HG03280 (cell line): ENCODE measurements around the gene FADS1.
A peak's percentile ranks its signal among the peaks of the same experiment; 100 is the strongest.

Source experiments
- ATAC-seq: cut with Tn5 transposase; IDR thresholded peaks from one replicate; pipeline ENCODE4 v1.9.1; 2021; ENCODE audit warnings: mild to moderate bottlenecking, moderate library complexity; ENCODE audit not compliant: unreplicated experiment

Gene FADS1

GRCh38 chr11:61827571-61828378 is 11.0 kb upstream of the FADS1 start, which contains the start of gene FADS2:
FADS2 (plus strand) TSS chr11:61828300; CDS start chr11:61828391, 91 bp downstream.
- ATAC-seq = peak; percentile 71

GRCh38 chr11:61826930-61827570 is 10.2 kb upstream of the FADS1 start:
- ATAC-seq = peak; percentile 11

DNA sequence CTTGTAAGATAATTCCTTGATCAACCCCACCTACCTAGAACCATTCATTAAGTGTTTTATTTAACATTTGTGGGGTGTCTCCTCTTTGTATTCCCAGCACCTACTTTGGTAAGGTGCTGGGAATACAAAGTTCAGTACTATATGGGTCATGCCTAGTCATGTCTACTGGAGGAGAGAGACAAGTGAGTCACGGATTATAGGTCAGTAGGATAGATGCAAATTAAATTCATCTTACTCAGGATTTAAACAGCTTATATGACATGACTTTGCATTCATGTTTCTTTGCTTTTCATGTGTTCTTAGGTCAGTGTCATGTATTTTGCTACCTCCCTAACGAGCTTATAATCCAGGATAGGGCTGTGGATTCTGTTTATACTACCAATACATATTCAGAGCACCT is 3.4 kb upstream of the FADS1 start:
- ATAC-seq = no peak

DNA sequence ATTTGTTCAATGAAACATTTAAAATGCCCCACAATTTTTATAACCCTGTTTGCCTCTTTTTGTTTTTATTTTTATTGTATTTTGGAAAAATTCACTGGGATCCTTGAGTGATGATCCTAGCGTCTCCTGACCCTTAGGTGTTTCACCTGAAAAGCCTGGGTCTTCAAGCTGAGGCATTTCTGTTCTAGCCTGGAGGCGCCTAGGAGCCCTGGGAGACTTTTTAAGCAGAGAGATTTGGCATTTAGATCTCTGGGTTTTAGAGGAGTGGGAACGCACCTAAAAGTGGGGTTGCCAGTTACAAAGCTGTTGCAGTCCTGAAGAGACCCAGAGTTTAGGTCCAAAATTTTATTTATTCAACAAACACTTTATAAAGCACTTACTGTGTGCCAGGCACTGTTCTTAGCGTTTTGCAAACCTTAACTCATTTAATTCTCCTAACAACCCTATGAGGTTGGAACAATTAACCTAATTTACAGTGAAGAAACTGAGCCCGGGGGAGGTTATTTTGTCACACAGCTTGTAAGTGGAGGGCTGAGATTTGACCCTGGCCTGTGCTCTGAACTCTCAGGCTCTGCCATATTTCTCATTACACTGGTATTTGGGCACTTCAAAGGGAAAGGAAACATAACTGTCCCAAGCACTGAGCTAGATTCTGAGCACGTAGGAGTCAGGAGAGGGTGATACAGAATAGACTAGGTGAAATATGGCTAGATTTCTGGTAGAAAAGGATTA is 834 bp upstream of the FADS1 start:
- ATAC-seq = no peak

DNA sequence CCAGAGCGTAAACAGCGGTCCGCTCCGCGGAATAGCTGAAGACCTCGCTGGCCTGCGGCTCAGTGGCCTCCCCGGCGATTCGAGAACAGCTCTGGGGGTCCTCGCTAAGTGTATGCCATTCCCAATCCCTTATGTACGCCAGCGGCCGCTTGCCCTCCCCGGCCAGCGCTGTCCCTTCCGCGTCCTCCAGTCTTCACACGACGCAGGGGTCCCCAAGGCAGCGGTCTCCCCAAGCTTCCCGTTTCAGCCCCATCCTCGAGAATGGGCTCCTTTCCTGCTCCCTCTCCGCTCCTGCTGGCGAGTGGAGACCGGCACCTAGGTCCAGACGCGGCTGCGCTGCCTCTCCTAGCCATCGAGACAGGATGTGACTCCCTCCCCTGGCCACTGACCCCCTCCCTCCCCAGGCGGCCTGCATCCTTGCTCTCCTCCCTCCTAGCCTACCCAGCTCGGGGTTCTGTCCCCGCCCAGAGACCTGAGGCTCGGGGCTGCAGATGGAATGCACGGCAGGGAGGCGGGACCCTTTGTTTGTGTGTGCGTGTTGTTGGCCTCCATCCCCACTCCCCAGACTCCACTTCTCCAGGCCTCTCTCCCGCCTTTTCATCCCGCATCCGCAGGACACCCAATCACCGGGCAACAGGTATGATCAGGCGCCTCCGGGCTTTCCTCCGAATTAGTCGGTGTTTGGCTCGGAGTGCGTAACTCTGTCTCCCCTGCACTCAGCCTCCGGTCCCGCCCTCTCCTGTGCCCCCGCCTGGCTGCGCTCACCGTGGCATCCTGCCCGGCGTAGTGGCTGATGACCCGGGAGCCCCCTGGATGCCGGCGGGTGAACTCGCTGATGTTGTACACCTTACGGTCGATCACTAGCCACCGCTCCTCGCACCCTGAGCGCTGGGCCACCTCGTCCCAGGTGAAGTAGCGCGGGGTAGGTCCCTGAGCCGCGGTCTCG is 740 bp downstream of the FADS1 start:
- peak; percentile 26 for ATAC-seq

GRCh38 chr11:61814958-61815789 is 1.6 kb downstream of the FADS1 start:
- ATAC-seq = peak; percentile 50

GRCh38 chr11:61814247-61814957 is 2.4 kb downstream of the FADS1 start:
- ATAC-seq = no peak

- no peak for ATAC-seq
These were observed 3.9 kb downstream of the FADS1 start for GRCh38 chr11:61812736-61813411.

DNA sequence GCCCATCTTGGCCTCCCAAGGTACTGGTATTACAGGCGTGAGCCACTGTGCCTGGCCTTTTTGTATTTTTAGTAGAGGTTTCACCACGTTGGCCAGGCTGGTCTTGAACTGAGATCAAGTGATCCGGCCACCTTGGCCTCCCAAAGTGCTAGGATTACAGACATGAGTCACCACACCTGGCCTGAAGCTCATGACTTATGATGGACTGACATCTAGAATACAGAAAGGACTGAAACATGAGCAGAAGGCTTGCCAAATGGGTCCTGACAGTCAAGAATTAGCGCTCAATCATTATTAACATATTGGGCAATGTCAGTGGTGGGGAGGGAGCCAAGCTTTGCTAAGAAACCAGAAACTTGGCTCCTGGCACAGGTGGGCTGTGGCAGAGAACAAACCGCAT is 5.0 kb downstream of the FADS1 start:
- ATAC-seq = no peak

GRCh38 chr11:61810671-61811175 is 6.1 kb downstream of the FADS1 start:
- ATAC-seq = no peak

DNA sequence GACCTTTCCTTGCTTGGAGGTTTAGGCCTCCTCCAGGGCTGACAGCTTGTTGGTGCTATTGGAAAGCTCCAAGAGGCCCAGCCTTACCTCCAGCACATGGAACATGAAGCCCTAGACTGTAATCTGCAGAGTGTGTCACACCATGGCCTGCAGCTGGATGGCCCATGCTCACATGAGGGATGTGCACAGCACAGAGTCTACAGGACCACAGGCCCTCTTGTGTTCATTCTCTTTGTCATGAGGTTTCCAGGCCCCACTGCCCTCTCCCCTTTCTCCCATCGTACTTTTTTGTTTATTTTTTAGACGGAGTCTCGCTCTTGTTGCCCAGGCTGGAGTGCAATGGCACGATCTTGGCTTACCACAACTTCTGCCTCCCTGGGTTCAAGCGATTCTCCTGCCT is 10.0 kb downstream of the FADS1 start:
- ATAC-seq = no peak

DNA sequence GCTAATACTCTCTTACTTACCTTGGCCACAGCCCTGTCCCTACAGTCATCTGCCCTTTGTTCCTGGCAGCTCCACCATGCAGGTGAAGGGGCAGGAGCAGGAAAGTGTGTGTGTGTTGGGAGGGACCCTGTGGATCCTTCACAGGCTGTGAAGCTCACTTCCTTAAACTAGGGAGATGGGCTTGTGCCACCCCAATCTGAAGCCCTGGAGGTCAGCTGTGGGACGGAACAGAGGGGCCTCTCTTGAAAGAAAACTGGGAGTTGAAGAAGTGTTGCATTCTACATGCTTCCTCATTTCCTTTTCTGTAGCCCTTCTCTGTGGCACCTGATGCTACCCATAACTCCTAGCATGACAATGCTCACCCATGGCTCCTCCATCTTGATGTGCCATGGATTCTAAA is 11.7 kb downstream of the FADS1 start:
- no peak for ATAC-seq

DNA sequence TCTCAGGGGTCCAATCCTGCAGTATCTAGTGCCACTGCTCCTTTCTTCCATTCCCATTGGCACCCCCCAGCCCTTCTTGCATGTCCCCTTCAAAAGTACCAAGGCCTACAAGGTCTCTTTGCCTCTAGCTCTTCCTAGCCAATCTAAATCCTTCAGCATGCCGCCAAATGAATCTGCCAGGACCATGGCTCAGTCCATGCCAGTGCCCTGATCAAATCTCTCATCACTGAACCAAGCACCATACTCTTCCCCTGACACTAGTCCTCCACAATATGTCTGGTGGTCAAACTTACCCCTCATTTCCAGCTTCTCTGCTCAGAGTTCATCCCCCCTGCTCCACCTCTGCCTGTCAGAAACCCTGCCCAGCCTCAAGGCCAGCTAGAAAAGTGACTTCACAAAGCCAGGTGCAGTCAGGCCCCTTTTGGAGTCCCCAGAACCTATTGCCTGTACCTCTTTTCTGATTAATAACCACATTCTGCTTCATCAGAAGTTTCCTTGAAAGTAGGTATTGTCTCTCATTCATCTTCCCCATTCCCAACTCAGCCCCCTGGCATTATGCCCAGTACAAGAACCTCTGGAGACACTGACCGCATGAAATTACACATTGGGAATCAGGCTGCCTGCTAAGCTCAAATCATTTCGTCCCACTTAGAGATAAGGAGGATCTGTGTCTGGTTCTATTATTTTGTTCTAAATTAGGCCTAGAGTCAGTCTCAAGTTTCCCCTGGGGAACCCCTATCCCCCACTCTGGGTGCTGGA is 12.7 kb downstream of the FADS1 start:
- no peak for ATAC-seq

DNA sequence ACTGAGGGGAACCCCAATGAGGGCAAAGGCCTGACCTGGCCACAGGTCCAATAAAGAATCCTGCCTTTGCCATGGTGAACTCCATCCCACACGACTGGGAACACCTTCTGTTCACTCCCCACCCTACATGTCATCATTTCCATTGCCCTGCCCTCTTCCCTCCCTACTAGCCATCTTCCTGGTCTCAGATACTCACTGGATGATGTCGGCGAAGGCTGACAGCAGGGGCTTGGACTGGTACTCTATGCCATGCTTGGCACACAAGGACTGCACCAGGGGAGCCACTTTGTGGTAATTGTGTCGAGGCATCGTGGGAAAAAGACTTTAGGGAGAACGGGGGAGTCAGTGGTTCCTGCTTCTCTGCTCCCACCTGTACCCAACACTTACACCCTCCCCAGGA is 14.2 kb downstream of the FADS1 start:
- no peak for ATAC-seq

DNA sequence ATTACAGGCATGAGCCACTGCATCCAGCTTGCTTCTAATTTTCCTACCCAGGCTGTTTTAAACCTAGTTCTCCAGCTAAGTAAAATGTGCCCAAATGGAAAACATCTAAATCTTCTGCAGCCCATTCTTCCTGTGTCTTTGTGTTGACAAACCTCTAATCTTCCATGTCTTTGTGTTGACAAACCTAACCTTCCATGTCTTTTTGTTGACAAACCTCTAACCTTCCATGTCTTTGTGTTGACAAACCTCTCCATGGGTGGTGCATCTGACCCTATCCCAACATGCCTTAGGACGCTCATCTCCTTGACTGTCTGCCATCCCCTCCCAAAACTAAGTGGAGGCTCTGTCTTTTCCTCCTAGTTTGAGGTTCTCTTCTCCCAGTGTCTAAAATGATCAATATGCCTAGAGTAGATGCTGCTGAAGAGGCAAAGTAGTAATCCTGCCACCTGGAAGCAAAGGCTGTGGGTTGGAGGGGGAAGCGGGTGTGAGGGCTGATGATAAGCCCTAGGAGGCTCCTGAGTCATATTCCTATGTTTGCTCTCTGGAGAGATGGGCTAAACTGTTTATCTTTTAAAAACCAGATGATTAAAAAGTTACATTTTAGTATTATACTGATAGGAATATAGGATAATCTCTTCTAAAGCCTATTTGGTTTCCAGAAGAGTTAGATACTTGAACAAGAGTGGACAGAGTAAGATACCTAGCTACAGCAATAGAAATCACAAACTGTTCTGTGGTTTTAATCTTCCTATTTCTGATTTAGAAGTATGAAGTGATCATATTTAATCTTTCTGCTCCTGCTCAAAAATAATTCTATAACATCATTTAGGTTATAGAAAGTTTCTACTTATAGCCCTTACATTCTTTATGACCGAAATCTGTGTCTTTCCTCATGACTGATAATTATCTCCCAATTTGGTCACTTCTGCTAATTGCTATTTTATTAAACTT is 16.2 kb downstream of the FADS1 start:
- no peak for ATAC-seq

DNA sequence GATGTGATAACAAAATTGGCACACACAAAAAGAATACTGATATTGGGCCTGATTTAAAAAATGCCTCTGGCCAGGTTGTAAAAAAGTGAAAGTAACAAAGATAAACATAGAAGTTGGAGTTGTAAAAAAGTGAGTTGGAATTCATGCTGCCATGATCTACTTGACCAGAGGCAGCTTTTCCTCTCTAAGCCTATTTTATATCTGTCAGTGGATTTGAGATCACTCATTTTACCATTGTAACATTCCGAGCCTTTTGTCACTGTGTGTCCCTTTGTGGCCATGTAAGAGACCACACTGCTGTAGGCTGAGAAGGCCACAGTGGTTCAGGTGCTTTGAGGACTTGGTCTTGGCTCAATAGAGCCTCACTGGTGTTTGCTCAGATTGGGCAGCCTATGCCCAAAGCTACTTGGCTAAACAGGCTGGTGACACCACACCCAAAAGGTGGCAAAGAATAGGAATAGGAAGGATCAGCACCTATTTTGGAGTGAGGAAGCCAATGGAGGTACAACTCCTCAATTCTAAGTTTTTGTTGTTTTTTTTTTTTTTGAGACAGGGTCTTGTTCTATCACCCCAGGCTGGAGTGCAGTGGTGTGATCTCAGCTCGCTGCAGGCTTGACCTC is 17.0 kb downstream of the FADS1 start:
- no peak for ATAC-seq
